Glomerular visceral epithelial cell (primary cell): Measurements from ENCODE around the gene RGS19.
"Not testable (repeated sequence)": the region's sequence is repeated elsewhere in the genome, so short reads cannot be mapped to it uniquely, and the experiment has no call there.

Experiments
- DNase-seq: peaks from one replicate; pipeline ENCODE4 v3.0.0-alpha.2; 2016; ENCODE audit errors: extremely low spot score

The RGS19 gene, protein sequence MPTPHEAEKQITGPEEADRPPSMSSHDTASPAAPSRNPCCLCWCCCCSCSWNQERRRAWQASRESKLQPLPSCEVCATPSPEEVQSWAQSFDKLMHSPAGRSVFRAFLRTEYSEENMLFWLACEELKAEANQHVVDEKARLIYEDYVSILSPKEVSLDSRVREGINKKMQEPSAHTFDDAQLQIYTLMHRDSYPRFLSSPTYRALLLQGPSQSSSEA

DNA sequence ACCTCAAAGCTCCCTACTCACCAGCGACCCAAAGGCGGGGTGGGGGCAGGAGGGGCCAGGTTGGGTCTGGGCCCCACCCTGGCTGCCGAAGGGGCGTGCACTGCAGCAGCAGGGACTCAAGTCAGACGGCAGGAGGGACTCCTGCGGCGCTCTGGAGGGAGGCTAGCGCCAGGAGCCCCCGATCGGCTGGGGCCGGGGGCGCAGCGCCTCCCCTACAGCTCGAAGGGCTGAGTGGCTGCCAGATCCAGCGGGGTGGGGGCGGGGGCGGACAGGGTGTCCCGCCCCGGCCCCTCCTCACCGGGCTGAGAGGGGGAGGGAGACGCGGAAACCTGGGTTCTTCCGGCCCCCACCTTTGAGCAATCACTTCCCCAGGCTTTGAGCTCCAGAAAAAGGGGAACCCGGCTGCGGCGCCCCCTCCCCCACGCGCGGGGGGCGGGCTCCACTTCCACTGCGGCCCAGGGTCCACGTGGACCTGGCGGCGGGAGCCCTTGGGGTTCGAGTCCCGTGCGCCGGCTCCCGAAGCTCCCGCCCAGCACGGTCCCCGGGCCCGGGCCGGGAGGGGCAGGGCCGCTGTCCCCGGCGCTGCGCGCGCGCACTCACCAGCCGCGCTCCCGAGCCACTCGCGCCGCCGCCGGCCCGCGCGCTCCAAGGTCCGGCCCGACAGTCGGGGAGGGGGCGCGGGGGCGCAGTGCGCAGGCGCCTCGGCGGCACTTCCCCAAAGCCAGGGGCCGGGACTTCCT, at the start of gene RGS19:
Gene RGS19 (minus strand): TSS at position 246 of the 740 bp plus-strand sequence. CDS start 2,632 bp downstream, outside the sequence.
- peak; percentile 82 for DNase-seq

DNA sequence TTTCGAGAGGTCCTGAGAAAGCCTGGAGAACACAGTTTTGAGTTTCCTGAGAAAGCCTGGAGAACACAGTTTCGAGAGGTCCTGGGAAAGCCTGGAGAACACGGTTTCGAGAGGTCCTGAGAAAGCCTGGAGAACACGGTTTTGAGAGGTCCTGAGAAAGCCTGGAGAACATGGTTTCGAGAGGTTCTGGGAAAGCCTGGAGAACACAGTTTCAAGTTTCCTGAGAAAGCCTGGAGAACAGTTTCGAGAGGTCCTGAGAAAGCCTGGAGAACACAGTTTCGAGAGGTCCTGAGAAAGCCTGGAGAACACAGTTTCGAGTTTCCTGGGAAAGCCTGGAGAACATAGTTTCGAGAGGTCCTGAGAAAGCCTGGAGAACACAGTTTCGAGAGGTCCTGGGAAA, 44.2 kb upstream of the RGS19 start:
- DNase-seq = not testable (repeated sequence)

DNA sequence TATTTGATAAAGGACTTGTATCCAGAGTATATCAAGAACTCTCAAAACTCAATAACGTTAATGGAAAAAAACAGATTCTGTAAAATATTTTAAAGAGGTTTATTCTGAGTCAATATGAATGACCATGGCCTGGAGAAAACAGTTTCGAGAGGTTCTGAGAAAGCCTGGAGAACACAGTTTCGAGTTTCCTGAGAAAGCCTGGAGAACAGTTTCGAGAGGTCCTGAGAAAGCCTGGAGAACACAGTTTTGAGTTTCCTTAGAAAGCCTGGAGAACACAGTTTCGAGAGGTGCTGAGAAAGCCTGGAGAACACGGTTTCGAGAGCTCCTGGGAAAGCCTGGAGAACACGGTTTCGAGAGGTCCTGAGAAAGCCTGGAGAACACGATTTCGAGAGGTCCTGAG, 43.6 kb upstream of the RGS19 start:
- DNase-seq = not testable (repeated sequence)

DNA sequence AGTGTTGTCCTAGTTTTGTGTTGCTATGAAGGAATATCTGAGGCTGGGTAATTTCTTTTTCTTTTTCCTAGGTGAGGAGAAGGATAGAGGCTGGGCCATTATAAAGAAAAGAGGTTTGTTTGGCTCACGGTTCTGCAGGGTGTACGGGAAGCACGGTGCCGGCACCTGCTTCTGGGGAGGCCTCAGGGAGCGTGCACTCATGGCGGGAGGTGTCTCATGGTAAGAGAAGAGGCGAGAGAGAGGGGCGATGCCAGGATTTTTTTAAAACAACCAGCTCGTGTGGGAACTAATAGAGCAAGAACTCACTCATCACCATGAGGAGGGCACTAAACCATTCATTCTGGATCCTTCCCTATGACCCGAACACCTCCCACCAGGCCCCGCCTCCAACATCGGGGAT, 42.3 kb upstream of the RGS19 start:
- DNase-seq = no peak

DNA sequence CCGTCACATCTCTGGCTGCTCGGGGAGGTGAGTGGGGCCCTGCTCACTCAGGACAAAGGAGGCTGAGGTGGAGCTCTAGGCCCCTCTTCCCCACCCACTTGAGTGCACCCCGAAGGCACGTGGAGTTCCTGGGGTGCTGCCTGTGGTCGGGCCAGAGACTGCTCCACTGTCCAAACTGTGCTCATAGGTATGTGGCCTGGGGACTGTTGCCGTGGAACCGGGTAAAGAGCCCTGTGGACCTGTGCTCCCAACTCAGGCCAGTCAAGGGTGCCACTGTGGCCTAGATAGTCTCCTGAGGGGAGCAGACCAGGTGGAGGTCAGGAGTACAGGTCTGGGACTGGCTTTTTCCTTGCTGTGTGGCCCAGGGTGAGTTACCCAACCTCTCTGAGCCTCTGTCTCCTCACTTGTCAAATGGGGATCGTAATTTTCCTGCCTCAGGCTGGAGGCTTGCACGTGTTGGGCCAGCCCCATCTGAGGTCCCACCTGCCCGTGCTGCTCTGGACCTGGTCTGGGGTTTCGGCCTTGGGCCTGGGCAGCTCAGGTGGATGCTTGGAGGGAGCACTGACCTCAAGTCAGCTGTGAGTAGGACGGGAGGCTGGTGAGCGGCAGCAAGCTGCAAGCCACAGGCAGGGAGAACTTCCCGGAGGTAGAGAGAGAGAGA, 40.5 kb upstream of the RGS19 start:
- no peak for DNase-seq

DNA sequence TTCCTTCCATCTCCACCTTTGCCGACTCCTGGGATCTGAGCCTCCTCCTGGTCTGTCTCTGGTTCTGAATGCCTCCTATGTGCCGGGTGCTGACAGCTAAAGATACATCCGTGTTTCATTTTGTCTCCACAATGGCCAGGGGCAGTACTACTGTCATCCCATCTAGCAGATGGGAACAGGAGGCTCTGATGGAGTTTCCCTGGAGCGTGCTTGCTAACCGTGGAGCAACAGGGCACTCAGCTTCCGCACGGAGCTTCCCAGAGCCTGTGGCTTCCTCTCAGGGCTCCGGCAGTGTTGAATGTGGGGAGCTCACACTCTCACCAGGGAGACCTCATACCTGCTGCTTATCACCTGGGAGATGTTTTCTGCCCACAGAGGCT, 40.0 kb upstream of the RGS19 start:
- DNase-seq = no peak

DNA sequence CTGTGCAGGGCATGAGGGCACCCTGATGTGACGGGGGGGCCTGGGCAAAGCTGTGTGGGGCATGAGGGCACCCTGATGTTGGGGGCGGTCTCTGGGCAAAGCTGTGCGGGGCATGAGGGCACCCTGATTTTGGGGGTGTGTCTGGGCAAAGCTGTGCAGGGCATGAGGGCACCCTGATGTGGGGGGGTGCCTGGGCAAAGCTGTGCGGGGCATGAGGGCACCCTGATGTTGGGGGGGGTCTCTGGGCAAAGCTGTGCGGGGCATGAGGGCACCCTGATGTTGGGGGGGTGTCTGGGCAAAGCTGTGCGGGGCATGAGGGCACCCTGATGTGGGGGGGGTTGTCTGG, 38.1 kb upstream of the RGS19 start:
- not testable (repeated sequence) for DNase-seq

DNA sequence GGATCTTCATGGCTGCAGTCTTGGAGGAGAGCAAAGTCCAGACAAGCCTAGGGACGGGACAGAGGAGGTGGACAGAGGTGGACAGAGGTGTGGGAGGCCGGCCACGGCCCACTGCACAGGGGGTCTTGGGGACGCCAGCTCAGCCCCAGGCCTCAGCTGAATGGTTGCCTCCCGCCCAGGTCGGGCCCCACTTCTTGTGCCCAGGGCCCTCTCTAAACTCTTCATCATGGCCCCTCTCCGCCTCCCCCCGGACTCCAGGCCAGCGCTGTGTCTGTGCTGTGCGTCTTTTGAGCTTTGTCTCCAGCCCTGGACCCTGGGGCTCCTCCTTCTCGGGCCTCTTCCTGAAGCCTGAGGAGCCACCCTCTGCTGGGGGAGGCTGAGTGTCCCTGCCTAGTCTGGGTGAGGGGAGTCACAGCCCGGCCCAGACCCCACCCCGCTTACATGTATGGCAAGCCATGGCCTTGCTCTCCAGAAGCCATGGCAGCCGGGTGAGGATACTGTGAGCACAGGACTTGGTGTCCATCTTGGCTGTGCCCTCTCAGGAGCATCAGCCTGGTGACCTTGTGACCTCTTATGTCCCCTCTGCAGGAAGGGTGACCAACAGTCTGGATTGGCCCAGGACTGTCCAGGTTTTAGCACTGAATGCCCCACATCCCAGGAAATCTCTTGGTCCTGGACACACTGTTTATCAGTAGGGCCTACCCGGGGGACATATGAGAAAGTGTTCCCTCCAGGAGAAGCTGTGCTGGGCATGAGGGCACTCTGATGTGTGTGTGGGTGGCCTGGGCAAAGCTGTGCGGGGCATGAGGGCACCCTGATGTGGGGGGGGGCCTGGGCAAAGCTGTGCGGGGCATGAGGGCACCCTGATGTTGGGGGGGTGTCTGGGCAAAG, 37.5 kb upstream of the RGS19 start:
- DNase-seq = no peak

DNA sequence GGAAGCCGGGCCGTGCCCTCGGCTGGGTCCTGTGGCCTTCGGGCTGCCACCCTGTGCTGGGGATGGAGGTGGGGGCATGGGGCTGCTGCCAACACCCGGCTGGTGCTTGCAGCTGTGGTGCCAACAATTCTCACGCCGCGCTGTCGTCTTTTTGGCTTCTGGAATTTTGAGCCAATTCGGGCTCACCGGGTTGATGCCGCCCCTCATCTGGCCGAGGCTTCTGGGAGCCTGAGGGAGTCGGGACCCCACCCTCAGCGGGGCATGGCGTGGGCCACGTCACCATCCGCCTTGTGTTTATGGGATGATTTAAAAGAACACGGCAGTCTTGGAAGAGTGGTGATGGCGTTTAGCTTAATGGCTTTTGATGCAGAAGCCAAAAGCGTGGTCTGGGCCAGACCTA, 36.7 kb upstream of the RGS19 start:
- DNase-seq = no peak

DNA sequence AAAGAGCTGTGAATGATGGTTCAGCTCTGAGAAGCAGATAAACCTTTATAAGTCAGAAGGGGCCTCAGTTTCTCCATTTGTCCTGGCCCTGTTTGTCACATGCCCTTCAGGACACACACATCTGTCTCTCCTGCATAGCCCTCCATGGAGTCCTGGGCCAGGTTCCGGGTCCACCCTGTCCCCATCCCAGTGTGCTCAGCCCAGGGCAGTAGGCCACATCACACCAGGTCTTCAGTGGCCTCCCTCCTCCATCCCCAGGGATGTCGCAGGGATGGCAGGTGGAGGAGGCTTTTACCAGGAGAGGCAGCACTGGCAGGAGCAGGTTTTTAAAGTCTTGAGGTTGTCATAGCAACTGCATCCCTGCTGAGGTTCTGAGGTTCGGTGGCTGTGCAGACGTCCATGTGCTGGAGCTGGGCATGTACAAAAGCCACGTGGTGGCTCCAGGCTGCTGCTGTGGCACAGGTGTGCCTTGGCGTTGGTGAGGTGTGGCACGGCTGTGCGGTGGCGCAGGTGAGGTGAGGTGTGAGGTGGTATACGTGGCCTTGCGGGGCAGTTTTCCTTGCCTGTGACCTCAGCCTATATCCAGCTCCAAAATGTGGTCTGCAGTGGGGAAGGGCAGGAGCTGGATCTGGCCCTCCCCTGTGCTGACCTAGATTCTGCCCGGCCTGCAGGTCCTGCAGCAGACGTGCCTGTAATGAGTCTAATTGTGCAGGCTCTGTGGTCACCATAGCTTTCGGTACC, 36.0 kb upstream of the RGS19 start:
- no peak for DNase-seq

DNA sequence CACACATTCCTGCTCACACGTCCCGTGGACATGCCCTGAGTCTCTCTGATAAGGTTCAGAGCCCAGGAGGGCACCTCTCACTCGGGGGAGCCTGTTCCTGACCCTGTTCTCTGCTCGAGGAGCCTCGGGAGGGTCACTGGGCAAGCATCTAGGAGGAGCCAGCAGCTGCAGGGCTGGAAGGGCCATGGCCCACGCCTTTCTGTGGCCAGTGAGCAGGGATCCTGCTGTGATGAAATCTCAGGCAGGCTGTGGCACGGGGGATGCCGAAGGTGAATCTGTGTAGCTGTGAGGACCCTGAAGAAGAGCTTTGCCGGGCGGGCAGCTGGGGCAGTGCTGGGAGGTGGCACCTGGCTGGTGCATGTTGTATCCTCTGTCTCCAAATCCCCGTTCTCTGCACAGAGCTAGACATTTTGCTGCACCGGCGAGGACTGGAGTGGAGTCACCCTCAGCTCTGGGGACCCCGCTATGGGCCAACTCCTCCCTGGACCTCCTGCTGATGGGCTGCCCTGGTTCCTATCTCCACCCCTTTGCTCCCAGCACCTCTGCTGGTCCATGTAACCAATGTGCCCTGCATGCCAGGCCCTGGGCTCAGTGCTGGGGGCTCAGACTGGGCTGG, 35.1 kb upstream of the RGS19 start:
- DNase-seq = no peak

DNA sequence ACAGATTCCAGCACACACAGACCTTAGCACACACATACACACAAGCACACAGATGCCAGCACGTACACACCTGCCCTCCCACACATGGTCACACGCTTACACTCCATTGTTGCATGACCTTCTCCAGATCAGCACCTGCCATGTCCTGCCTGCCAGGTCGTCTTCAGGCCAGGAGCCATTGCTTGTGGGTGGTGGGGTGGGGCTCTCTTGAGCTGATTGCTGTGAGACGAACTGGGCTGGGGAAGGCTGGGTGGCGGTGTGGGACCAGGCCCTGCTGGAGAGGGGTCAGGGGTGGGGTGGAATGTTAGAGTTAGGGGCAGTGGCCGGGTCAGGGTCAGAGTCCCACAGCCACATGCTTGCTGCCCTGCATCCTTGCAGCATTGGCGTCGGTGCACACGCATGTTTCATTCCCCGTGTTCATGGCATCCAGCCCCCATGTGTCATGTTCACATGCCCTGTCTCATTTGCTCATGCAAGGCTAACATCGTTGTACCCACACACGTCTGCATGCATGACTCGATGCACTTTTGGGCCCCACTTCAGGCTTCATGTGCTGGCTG, 34.6 kb upstream of the RGS19 start:
- no peak for DNase-seq

DNA sequence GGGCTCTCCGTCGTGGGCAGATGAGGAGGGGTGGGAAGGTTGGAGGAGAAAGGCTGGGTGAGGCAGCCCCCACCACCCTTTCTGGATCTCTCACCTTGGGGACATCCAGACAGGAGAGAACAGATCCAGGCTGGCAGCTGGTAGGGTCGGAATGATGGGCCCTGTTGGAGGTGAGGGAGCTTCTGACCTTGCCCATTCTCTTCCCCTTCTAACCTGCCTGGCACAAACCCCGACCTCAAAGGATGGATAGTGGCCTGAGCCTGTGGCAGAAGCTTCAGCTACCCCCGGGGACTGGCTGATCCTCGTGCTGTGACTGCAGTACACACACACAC, 34.1 kb upstream of the RGS19 start:
- no peak for DNase-seq

DNA sequence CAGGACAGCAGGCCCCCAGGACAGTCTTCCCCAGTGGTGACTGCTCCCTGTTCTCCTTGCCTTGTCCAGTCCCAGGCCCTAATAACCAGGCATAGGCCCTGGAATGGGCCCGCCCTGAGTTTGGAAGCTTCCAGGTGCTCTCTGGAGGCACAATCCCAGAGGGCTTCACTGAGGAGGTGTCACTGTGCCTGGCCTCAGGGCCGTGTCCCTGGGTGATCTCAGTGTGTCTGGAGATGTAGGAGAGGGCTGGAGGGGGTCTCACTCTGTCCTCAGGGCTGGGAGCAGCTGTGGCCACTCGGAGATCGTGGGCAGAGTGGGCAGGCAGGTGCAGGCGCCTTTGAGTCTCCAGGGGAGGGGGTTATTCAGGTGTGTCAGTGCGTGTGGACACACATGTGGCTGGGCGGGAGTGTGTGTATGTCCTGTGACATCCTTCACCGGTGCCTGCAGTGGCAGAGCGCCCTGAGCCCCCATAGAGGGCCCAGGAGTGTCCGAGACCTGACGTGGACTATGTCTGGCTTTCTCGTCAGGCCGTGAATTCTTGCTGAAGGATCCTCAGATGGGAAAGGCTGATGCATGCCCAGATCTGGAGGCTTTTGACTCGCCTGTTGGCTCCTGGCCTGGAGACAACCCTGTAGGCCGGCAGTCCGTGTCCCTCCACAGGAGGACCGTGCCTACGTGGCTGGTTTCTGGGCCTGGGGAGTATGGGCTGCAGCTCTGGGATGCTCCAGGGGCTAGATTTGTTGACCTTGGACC, 33.5 kb upstream of the RGS19 start:
- no peak for DNase-seq

DNA sequence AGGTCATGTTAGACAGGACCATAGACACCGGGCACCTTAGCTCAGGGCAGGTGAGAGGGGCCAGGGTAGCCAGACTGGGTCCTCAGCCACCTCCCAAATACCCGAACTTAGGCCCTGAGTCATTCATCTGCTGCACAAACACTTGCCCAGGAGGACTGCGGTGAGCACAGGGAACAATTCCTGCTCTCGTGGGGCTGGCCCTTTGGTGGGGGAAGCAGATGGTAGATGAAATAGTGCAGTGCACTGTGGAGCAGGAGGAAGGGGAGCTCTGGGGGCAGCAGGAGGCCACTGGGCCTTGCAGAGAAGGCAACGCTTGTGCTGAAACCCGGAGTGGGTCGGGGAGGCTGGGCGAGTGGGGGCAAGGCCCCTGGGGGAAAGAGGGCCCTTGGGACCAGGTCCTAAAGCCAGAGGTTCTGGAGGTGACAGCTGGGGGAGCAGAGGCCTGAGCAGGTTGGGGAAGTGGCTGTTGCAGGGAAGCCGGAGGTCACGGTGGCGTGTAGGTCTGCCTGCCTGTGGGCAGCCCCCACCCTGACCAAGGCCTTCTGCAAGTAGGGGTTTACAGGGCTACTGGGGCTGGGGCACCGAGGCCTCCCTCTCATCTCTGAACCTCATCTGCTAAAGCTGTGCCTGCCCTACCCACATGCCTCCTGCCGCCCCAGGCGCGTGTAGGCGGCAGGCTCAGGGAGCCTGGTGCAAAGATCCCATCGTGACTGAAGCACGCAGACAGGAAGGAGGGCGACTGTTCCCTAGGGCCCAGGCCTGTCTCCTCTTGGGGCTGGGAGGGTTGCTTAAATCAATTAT, 32.7 kb upstream of the RGS19 start:
- DNase-seq = no peak

DNA sequence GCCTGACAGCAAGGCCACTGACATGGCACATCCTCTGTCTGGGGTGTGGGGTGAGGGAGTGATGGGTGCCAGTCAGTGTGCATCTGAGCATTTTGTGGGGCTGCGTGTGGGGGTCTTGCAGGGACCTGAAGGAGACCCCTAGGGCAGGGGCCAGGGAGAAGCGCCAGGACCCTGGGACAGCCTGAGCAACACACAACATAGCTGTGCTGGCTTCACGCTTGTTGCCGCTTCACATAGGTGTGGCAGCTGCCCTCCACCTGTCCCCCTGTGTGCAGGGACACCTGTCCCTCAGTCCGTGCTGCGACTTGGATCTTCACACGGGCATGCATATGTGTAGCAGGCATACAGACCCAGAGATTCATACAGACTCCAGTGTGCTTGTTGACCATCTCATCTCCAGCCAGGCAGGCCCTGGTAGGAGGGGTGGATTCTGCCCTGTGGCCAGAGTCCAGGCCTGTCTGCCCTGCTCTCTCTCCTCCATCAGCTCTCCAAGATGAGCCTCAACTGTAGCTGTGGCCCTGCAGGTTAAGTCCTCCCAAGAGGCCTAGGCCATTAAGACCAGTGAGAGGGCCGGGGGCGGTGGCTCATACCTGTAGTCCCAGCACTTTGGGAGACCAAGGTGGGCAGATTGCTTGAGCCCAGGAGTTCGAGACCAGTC, 31.2 kb upstream of the RGS19 start:
- no peak for DNase-seq

DNA sequence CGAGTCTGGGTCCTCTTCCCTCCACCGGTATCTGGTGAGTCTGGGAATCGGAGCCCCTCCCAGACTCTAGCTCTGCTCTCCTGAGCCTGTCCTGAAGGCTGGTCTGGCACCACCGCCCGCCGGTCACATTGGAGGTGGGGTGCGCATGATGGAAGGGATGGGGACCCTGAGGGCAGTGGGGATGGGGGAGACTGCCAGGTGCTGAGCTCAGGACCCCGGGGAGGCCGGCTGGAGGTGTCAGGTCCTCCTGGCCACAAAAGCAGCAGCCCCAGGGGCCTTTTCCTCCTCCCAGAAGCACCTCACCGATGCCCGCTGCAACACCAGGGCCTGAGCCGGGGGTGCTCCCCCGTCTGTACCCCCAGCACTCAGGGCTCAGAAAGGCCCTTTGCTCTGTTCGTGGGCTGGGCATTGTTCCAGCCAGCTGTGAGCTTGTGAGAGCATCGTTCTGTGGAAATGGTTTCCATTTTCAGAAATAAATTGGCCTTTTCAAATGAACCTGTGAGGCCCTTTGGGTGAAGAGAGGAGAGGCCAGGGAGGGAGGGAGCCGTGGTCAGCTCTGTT, 30.6 kb upstream of the RGS19 start:
- DNase-seq = no peak
